IgD-negative memory B cell (primary cell): ENCODE data around the gene EFHC2. TPM values are rescaled to one million over a fixed set of nuclear protein-coding genes. Genes with fewer than 3 reads are reported as not detected.

Experiments used
- H3K27ac Mint-ChIP-seq, 3 donors: one replicate each; pipeline ENCODE4 v1.8.0; 2020 to 2022; ENCODE audit warnings: mild to moderate bottlenecking in 3 of 3, mixed read lengths in 3 of 3, moderate library complexity in 1 of 3
- H3K27me3 Mint-ChIP-seq: one replicate; pipeline ENCODE4 v1.8.0; 2021; ENCODE audit warnings: mixed read lengths
- H3K36me3 Mint-ChIP-seq: one replicate; pipeline ENCODE4 v1.8.0; 2020; ENCODE audit warnings: mild to moderate bottlenecking, mixed read lengths
- H3K4me1 Mint-ChIP-seq, 3 donors: one replicate each; pipeline ENCODE4 v1.8.0; 2020 to 2022; ENCODE audit warnings: mixed read lengths in 3 of 3, mild to moderate bottlenecking in 1 of 3
- H3K4me3 Mint-ChIP-seq, 4 donors: one replicate each; pipeline ENCODE4 v1.8.0; 2020 to 2022; ENCODE audit warnings: mild to moderate bottlenecking in 4 of 4, mixed read lengths in 4 of 4, moderate library complexity in 3 of 4
- H3K9me3 Mint-ChIP-seq, 3 donors: one replicate each; pipeline ENCODE4 v1.8.0; 2020 to 2021; ENCODE audit warnings: mixed read lengths in 3 of 3, mild to moderate bottlenecking in 1 of 3
- polyA plus RNA-seq: library from polyadenylated mRNA; unstranded; fragments of 300-500 nt; fragmentation: Illumina TruSeq; gene quantifications from one replicate; pipeline ENCODE4 v1.2.3, GENCODE V29; 2021

Gene EFHC2
- polyA plus RNA-seq = not detected

GRCh38 chrX:44343412-44344141 lies at the start of gene EFHC2:
Gene EFHC2, minus strand, starts transcription at chrX:44343672. Its CDS starts 84 bp downstream, at chrX:44343588.
- peak within 1 kb of the TSS; percentile 44 to 89 (median 67) for H3K27ac Mint-ChIP-seq
- no peaks in the 10 kb centered on the region for H3K36me3 Mint-ChIP-seq
- peak within 1 kb of the TSS; percentile 65 to 97 (median 88) for H3K4me3 Mint-ChIP-seq
- peaks cover 12 to 14% (median 14%) of the 10 kb centered on the region in 3 donors for H3K4me1 Mint-ChIP-seq
- peaks cover 9% of the 10 kb centered on the region for H3K27me3 Mint-ChIP-seq
- no peaks in the 10 kb centered on the region for H3K9me3 Mint-ChIP-seq

- H3K4me1 Mint-ChIP-seq = peaks cover 0 to 3% (median 0%) of the 10 kb centered on the region in 3 donors
- H3K9me3 Mint-ChIP-seq = peaks cover 0 to 4% (median 0%) of the 10 kb centered on the region in 3 donors
- H3K27me3 Mint-ChIP-seq = peaks cover 3% of the 10 kb centered on the region
- no peak overlapping the region for H3K4me3 Mint-ChIP-seq
- no peaks in the 10 kb centered on the region for H3K36me3 Mint-ChIP-seq
- H3K27ac Mint-ChIP-seq = no peak overlapping the region
These were observed 49.3 kb upstream of the EFHC2 start for GRCh38 chrX:44392767-44393166.

- H3K4me3 Mint-ChIP-seq = no peak overlapping the region
- H3K36me3 Mint-ChIP-seq = no peaks in the 10 kb centered on the region
- H3K4me1 Mint-ChIP-seq = no peaks in the 10 kb centered on the region
- H3K27me3 Mint-ChIP-seq = peaks cover 3% of the 10 kb centered on the region
- peaks cover 0 to 3% (median 0%) of the 10 kb centered on the region in 3 donors for H3K9me3 Mint-ChIP-seq
- no peak overlapping the region for H3K27ac Mint-ChIP-seq
These were observed 41.3 kb upstream of the EFHC2 start for GRCh38 chrX:44384688-44385338.

GRCh38 chrX:44382871-44383270 lies 39.4 kb upstream of the EFHC2 start:
- Mint-ChIP-seq H3K36me3 (no peaks in the 10 kb centered on the region), H3K27me3 (peaks cover 1% of the 10 kb centered on the region), H3K4me1 (no peaks in the 10 kb centered on the region), H3K27ac (no peak overlapping the region), H3K9me3 (peaks cover 0 to 3% (median 0%) of the 10 kb centered on the region in 3 donors), H3K4me3 (no peak overlapping the region)

GRCh38 chrX:44352758-44353157 lies 9.3 kb upstream of the EFHC2 start:
- Mint-ChIP-seq H3K4me3 (no peak overlapping the region), H3K36me3 (no peaks in the 10 kb centered on the region), H3K27ac (no peak overlapping the region), H3K4me1 (no peaks in the 10 kb centered on the region), H3K27me3 (peaks cover 8% of the 10 kb centered on the region), H3K9me3 (peaks cover 0 to 2% (median 0%) of the 10 kb centered on the region in 3 donors)

GRCh38 chrX:44349561-44349960 lies 6.1 kb upstream of the EFHC2 start:
- Mint-ChIP-seq H3K9me3 (no peaks in the 10 kb centered on the region), H3K27me3 (peaks cover 14% of the 10 kb centered on the region)

GRCh38 chrX:44344687-44345086 lies 1.2 kb upstream of the EFHC2 start:
- no peaks in the 10 kb centered on the region for H3K36me3 Mint-ChIP-seq
- no peaks in the 10 kb centered on the region for H3K9me3 Mint-ChIP-seq
- H3K4me1 Mint-ChIP-seq = peaks cover 12 to 14% (median 14%) of the 10 kb centered on the region in 3 donors

More at GRCh38 chrX:44349561-44349960, 6.1 kb upstream of the EFHC2 start:
- Mint-ChIP-seq H3K36me3 (no peaks in the 10 kb centered on the region), H3K27ac (no peak overlapping the region), H3K4me3 (no peak overlapping the region), H3K4me1 (peaks cover 4 to 8% (median 5%) of the 10 kb centered on the region in 3 donors)

GRCh38 chrX:44344194-44344593 lies 722 bp upstream of the EFHC2 start:
- Mint-ChIP-seq H3K9me3 (no peaks in the 10 kb centered on the region), H3K27ac (peak overlapping the region; percentile 44 to 88 (median 67)), H3K27me3 (peaks cover 9% of the 10 kb centered on the region)

More at GRCh38 chrX:44344687-44345086, 1.2 kb upstream of the EFHC2 start:
- peak overlapping the region; percentile 44 to 84 (median 67) for H3K27ac Mint-ChIP-seq
- H3K27me3 Mint-ChIP-seq = peaks cover 9% of the 10 kb centered on the region
- H3K4me3 Mint-ChIP-seq = peak overlapping the region; percentile 65 to 97 (median 88)

GRCh38 chrX:44342866-44343265 lies 606 bp downstream of the EFHC2 start:
- peak overlapping the region; percentile 65 to 97 (median 88) for H3K4me3 Mint-ChIP-seq
- H3K27ac Mint-ChIP-seq = peak overlapping the region in 1 of 3 donors; percentile 40
- H3K9me3 Mint-ChIP-seq = no peaks in the 10 kb centered on the region
- H3K4me1 Mint-ChIP-seq = peaks cover 12 to 14% (median 14%) of the 10 kb centered on the region in 3 donors
- no peaks in the 10 kb centered on the region for H3K36me3 Mint-ChIP-seq
- peaks cover 9% of the 10 kb centered on the region for H3K27me3 Mint-ChIP-seq

More at GRCh38 chrX:44344194-44344593, 722 bp upstream of the EFHC2 start:
- peak overlapping the region; percentile 65 to 97 (median 88) for H3K4me3 Mint-ChIP-seq
- no peaks in the 10 kb centered on the region for H3K36me3 Mint-ChIP-seq
- H3K4me1 Mint-ChIP-seq = peaks cover 12 to 14% (median 14%) of the 10 kb centered on the region in 3 donors

GRCh38 chrX:44338361-44338760 lies 5.1 kb downstream of the EFHC2 start:
- no peaks in the 10 kb centered on the region for H3K9me3 Mint-ChIP-seq
- H3K27me3 Mint-ChIP-seq = no peaks in the 10 kb centered on the region
- no peak overlapping the region for H3K27ac Mint-ChIP-seq
- H3K4me1 Mint-ChIP-seq = no peaks in the 10 kb centered on the region
- no peaks in the 10 kb centered on the region for H3K36me3 Mint-ChIP-seq
- no peak overlapping the region for H3K4me3 Mint-ChIP-seq

GRCh38 chrX:44332437-44332836 lies 11.0 kb downstream of the EFHC2 start:
- no peak overlapping the region for H3K27ac Mint-ChIP-seq
- H3K4me3 Mint-ChIP-seq = no peak overlapping the region
- peaks cover 6% of the 10 kb centered on the region for H3K27me3 Mint-ChIP-seq
- no peaks in the 10 kb centered on the region for H3K9me3 Mint-ChIP-seq
- H3K36me3 Mint-ChIP-seq = no peaks in the 10 kb centered on the region
- peaks cover 0 to 2% (median 0%) of the 10 kb centered on the region in 3 donors for H3K4me1 Mint-ChIP-seq

- no peak overlapping the region for H3K27ac Mint-ChIP-seq
These were observed 13.2 kb downstream of the EFHC2 start for GRCh38 chrX:44330227-44330626.

GRCh38 chrX:44319550-44319949 lies 23.9 kb downstream of the EFHC2 start:
- H3K4me3 Mint-ChIP-seq = no peak overlapping the region
- H3K4me1 Mint-ChIP-seq = peaks cover 1 to 2% (median 1%) of the 10 kb centered on the region in 3 donors
- H3K9me3 Mint-ChIP-seq = no peaks in the 10 kb centered on the region
- H3K27me3 Mint-ChIP-seq = no peaks in the 10 kb centered on the region
- H3K27ac Mint-ChIP-seq = no peak overlapping the region
- no peaks in the 10 kb centered on the region for H3K36me3 Mint-ChIP-seq

More at GRCh38 chrX:44330227-44330626, 13.2 kb downstream of the EFHC2 start:
- Mint-ChIP-seq H3K4me3 (peak overlapping the region in 1 of 4 donors; percentile 28), H3K4me1 (peaks cover 0 to 2% (median 0%) of the 10 kb centered on the region in 3 donors), H3K9me3 (no peaks in the 10 kb centered on the region), H3K36me3 (no peaks in the 10 kb centered on the region), H3K27me3 (peaks cover 6% of the 10 kb centered on the region)

- Mint-ChIP-seq H3K4me1 (peaks cover 7 to 11% (median 10%) of the 10 kb centered on the region in 3 donors), H3K36me3 (no peaks in the 10 kb centered on the region), H3K27ac (no peak overlapping the region), H3K9me3 (no peaks in the 10 kb centered on the region), H3K4me3 (no peak overlapping the region), H3K27me3 (no peaks in the 10 kb centered on the region)
These were observed 26.3 kb downstream of the EFHC2 start for GRCh38 chrX:44317181-44317580.

GRCh38 chrX:44314808-44315207 lies 28.7 kb downstream of the EFHC2 start:
- H3K4me1 Mint-ChIP-seq = peaks cover 7 to 11% (median 10%) of the 10 kb centered on the region in 3 donors

More at GRCh38 chrX:44314808-44315207, 28.7 kb downstream of the EFHC2 start:
- H3K9me3 Mint-ChIP-seq = no peaks in the 10 kb centered on the region
- no peak overlapping the region for H3K27ac Mint-ChIP-seq
- no peaks in the 10 kb centered on the region for H3K36me3 Mint-ChIP-seq
- no peaks in the 10 kb centered on the region for H3K27me3 Mint-ChIP-seq
- H3K4me3 Mint-ChIP-seq = peak overlapping the region in 1 of 4 donors; percentile 61
